Measurements from ENCODE around the gene IL17RB.

DNA sequence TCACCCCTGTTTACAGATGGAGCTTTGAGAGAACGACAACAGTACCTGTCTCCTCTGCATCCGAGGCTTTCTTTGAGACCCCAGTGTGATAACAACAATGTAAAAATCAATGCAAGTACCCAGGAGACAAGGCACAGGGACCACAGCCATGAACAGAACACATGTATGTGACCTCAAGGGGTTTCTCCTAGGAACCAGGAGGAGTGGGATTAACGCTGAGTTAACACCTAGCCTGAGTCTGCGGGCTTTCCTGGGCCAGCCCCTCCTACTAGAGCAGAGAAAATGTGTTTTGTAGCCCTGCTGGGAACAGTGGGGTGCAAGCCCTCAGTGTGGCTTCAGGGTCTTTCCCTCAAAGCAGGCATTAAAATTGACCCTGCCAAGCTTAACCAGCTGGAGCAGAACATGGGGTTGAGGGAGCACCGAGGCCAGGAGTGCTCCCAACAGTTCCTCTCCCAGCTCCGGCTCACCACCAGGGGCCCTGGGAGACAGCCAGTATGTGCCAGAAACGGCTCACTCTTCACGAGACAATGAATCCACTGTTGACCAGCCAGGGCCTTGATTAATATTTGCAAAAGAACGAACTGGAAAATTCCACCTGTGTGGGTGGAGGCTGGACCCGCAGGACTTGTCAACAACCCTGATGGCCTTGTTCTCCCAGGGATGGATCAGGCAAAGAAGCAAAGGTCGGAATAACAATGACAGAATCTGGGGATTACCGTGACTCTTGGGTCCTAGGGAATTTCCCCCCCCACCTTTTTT is 3.8 kb upstream of the IL17RB start:
- TF ChIP-seq, protein P1, sequence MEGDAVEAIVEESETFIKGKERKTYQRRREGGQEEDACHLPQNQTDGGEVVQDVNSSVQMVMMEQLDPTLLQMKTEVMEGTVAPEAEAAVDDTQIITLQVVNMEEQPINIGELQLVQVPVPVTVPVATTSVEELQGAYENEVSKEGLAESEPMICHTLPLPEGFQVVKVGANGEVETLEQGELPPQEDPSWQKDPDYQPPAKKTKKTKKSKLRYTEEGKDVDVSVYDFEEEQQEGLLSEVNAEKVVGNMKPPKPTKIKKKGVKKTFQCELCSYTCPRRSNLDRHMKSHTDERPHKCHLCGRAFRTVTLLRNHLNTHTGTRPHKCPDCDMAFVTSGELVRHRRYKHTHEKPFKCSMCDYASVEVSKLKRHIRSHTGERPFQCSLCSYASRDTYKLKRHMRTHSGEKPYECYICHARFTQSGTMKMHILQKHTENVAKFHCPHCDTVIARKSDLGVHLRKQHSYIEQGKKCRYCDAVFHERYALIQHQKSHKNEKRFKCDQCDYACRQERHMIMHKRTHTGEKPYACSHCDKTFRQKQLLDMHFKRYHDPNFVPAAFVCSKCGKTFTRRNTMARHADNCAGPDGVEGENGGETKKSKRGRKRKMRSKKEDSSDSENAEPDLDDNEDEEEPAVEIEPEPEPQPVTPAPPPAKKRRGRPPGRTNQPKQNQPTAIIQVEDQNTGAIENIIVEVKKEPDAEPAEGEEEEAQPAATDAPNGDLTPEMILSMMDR (IDR thresholded peaks at IDR 0.05), result peak in 1 of 3 experiments; percentile 3
- TF ChIP-seq POLR2AphosphoS5 (IDR thresholded peaks at IDR 0.05) (no peak), EP300 (IDR thresholded peaks at IDR 0.05) (no peak)
